DOHH2 (cell line): Measurements from ENCODE around the gene RNF8.

Source experiments
- EZH2phosphoT487 ChIP-seq: fragments of 200-600 bp; sonication (generic); IDR thresholded peaks from 2 replicates; pipeline ENCODE4 v1.6.1; 2017; ENCODE audit warnings: borderline replicate concordance, mild to moderate bottlenecking, antibody characterized with exemption, low read length, moderate library complexity, mixed read lengths
- TF ChIP-seq, protein P1 (sequence below): fragments of 200-600 bp; sonication (generic); IDR thresholded peaks from one replicate; pipeline ENCODE4 v1.5.1; 2014; ENCODE audit warnings: antibody characterized with exemption, mild to moderate bottlenecking, low read depth, low read length; ENCODE audit not compliant: poor library complexity, severe bottlenecking

DNA sequence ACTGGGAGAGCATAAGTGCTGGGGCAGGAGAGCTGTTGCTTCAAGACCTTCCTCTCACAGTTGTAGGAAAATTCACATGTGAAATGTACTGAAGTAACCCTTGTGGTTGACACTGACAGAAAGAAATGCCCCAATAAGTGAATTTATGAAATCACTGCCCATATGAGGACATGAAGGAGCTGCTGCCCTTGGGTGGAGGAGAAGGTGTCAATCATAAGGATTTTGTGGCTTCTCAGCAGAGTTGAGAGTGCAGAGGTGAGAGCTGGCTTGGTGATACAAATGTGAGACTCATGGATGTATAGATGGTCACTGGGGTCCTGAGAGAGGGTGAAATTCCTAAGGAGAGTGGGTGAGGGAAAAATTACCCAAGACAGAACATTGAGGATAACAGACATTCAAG, 45.3 kb downstream of the RNF8 start:
- TF ChIP-seq, protein P1, sequence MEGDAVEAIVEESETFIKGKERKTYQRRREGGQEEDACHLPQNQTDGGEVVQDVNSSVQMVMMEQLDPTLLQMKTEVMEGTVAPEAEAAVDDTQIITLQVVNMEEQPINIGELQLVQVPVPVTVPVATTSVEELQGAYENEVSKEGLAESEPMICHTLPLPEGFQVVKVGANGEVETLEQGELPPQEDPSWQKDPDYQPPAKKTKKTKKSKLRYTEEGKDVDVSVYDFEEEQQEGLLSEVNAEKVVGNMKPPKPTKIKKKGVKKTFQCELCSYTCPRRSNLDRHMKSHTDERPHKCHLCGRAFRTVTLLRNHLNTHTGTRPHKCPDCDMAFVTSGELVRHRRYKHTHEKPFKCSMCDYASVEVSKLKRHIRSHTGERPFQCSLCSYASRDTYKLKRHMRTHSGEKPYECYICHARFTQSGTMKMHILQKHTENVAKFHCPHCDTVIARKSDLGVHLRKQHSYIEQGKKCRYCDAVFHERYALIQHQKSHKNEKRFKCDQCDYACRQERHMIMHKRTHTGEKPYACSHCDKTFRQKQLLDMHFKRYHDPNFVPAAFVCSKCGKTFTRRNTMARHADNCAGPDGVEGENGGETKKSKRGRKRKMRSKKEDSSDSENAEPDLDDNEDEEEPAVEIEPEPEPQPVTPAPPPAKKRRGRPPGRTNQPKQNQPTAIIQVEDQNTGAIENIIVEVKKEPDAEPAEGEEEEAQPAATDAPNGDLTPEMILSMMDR: no peak
- TF ChIP-seq EZH2phosphoT487: no peak
